HepG2 (cell line): ENCODE results near the gene TBC1D32. TPM values are rescaled to one million over a fixed set of nuclear protein-coding genes. Genes with fewer than 3 reads are reported as not detected.

Experiments
- ATAC-seq: fragments of 200-7000 bp; cut with Tn5 transposase; 3 replicates; pipeline ENCODE4 v1.9.1; 2020; ENCODE audit warnings: mild to moderate bottlenecking, moderate library complexity
- BruUV-seq: library from RNA; stranded (reverse); fragments of 400-500 nt; replicated peaks from 2 replicates; lab custom pipeline; 2021; lab: Mats Ljungman, UMichigan
- CTCF ChIA-PET: fragments of 300-600 bp; formaldehyde crosslinking; extraction: SDS; loops from one replicate; lab custom pipeline; 2021; ENCODE audit warnings: low total read pairs, inconsistent platforms, low intra/inter-chr PET ratio; lab: Yijun Ruan, JAX
- POLR2A ChIA-PET: fragments of 350-600 bp; sonication (Branson Sonifier 250); formaldehyde crosslinking; loops from one replicate; lab custom pipeline; 2020; ENCODE audit warnings: antibody characterized with exemption, inconsistent platforms; lab: Yijun Ruan, JAX
- DNase-seq: peaks from one replicate; pipeline ENCODE4 v3.0.0-alpha.2; 2015; ENCODE audit warnings: low spot score
- FAIRE-seq: peaks from 3 replicates; lab custom pipeline; 2011; peaks lifted over from hg19 to GRCh38; lab: Jason Lieb, UNC
- H2AFZ ChIP-seq: one replicate; pipeline ENCODE4 v1.6.1; 2011; ENCODE audit warnings: low read length, inconsistent platforms
- H3K27ac ChIP-seq: fragments of 300-600 bp; 3 replicates; pipeline ENCODE4 v1.8.0; 2011; ENCODE audit warnings: mixed run types, mild to moderate bottlenecking, mixed read lengths, low read length, inconsistent platforms; ENCODE audit not compliant: insufficient read depth; ENCODE audit errors: extremely low read length
- H3K27me3 ChIP-seq, 2 experiments: fragments of 200-600 bp in 1 of 2; 2 replicates in 1 of 2; 3 replicates in 1 of 2; pipeline versions ENCODE4 v1.6.0 to v1.8.0; 2011; ENCODE audit warnings: low read length in 2 of 2, mild to moderate bottlenecking in 2 of 2, moderate library complexity in 2 of 2, inconsistent platforms in 1 of 2; ENCODE audit not compliant: insufficient read depth in 2 of 2, control insufficient read depth in 1 of 2
- H3K36me3 ChIP-seq, 2 experiments: fragments of 200-600 bp in 1 of 2; replicated peaks in 1 of 2; 2 replicates in 1 of 2; 3 replicates in 1 of 2; pipeline versions ENCODE4 v1.5.1 to v1.8.0; 2011; ENCODE audit warnings: low read length in 2 of 2, inconsistent platforms in 1 of 2; ENCODE audit not compliant: insufficient read depth in 2 of 2, control insufficient read depth in 1 of 2
- H3K4me1 ChIP-seq: 2 replicates; pipeline ENCODE4 v1.5.1; 2012; ENCODE audit warnings: low read length, inconsistent platforms; ENCODE audit not compliant: insufficient read depth
- H3K4me2 ChIP-seq: 2 replicates; pipeline ENCODE4 v1.6.0; 2011; ENCODE audit warnings: low read depth, low read length, inconsistent platforms
- H3K4me3 ChIP-seq, 3 experiments: fragments of 200-600 bp in 1 of 3; sonication (generic), shearing (Covaris generic) in 1 of 3; replicated peaks in 1 of 3; 2 replicates each; pipeline ENCODE4 v1.5.1; 2011 to 2016; ENCODE audit warnings: low read length in 3 of 3, inconsistent platforms in 2 of 3, low read depth in 2 of 3, mild to moderate bottlenecking in 2 of 3, control low read depth in 1 of 3, mixed read lengths in 1 of 3; ENCODE audit not compliant: insufficient read depth in 1 of 3
- H3K79me2 ChIP-seq: one replicate; pipeline ENCODE4 v1.6.1; 2011; ENCODE audit warnings: low read length, inconsistent platforms; ENCODE audit not compliant: insufficient read depth
- H3K9ac ChIP-seq: 2 replicates; pipeline ENCODE4 v1.6.0; 2011; ENCODE audit warnings: mild to moderate bottlenecking, low read depth, low read length, inconsistent platforms; ENCODE audit not compliant: insufficient read depth
- H3K9me3 ChIP-seq: 2 replicates; pipeline ENCODE4 v1.5.1; 2012; ENCODE audit warnings: mild to moderate bottlenecking, low read length
- H4K20me1 ChIP-seq: 2 replicates; pipeline ENCODE4 v1.6.0; 2011; ENCODE audit warnings: inconsistent platforms, mild to moderate bottlenecking, low read length, moderate library complexity; ENCODE audit not compliant: insufficient read depth
- CBX1 ChIP-seq: IDR thresholded peaks from one replicate; pipeline ENCODE4 v1.6.1; 2016; ENCODE audit warnings: antibody characterized with exemption, low read depth
- CCAR2 ChIP-seq: fragments of 200-400 bp; formaldehyde crosslinking; optimal IDR thresholded peaks from 2 replicates; pipeline ENCODE3; 2018; ENCODE audit warnings: low read depth, mild to moderate bottlenecking, low read length, moderate library complexity
- KDM1A ChIP-seq: IDR thresholded peaks from 2 replicates; pipeline ENCODE4 v1.6.1; 2016; ENCODE audit warnings: missing compliant biosample characterization
- MEF2D ChIP-seq: sonication (generic); formaldehyde crosslinking; IDR thresholded peaks from 2 replicates; pipeline ENCODE4 v1.5.1; 2020; ENCODE audit warnings: mild to moderate bottlenecking, missing genetic modification reagents
- MLLT10 ChIP-seq: sonication (generic); formaldehyde crosslinking; IDR thresholded peaks from 2 replicates; pipeline ENCODE4 v1.4.0; 2020; ENCODE audit warnings: missing genetic modification reagents
- NFE2L2 ChIP-seq: fragments of 150-350 bp; IDR thresholded peaks from 2 replicates; pipeline ENCODE4 v1.6.1; 2014; ENCODE audit warnings: low read length
- NONO ChIP-seq, 2 experiments: fragments of 450-650 bp in 1 of 2; sonication (generic) in 1 of 2; formaldehyde crosslinking in 1 of 2; IDR thresholded peaks in 1 of 2; conservative IDR thresholded peaks in 1 of 2; 2 replicates each; pipeline versions ENCODE4 v1.6.1 to v1.8.0; 2017 to 2022; ENCODE audit warnings: mild to moderate bottlenecking in 1 of 2, missing genetic modification reagents in 1 of 2, moderate library complexity in 1 of 2
- NR1H2 ChIP-seq: sonication (generic); formaldehyde crosslinking; IDR thresholded peaks from 2 replicates; pipeline ENCODE4 v1.8.1; 2022; ENCODE audit warnings: low read depth, missing genetic modification reagents, borderline replicate concordance
- SAFB2 ChIP-seq: sonication (generic); formaldehyde crosslinking; IDR thresholded peaks from 2 replicates; pipeline ENCODE4 v1.5.1; 2020; ENCODE audit warnings: missing genetic modification reagents, low read depth, mild to moderate bottlenecking, borderline replicate concordance
- THRA ChIP-seq: sonication (generic); formaldehyde crosslinking; IDR thresholded peaks from 2 replicates; pipeline ENCODE4 v1.4.0; 2020; ENCODE audit warnings: missing genetic modification reagents, borderline replicate concordance
- ZBTB10 ChIP-seq: sonication (generic); formaldehyde crosslinking; IDR thresholded peaks from 2 replicates; pipeline ENCODE4 v1.4.0; 2020; ENCODE audit warnings: missing genetic modification reagents, borderline replicate concordance
- ZFP82 ChIP-seq: sonication (generic); formaldehyde crosslinking; IDR thresholded peaks from 2 replicates; pipeline ENCODE4 v1.5.1; 2020; ENCODE audit warnings: mild to moderate bottlenecking, missing genetic modification reagents, borderline replicate concordance
- ZNF33B ChIP-seq: sonication (generic); formaldehyde crosslinking; IDR thresholded peaks from 2 replicates; pipeline ENCODE4 v1.5.1; 2020; ENCODE audit warnings: mild to moderate bottlenecking, missing genetic modification reagents
- ZNF446 ChIP-seq: sonication (generic); formaldehyde crosslinking; IDR thresholded peaks from 2 replicates; pipeline ENCODE4 v1.5.0; 2020; ENCODE audit warnings: mild to moderate bottlenecking, missing genetic modification reagents
- ZNF484 ChIP-seq: sonication (generic); formaldehyde crosslinking; IDR thresholded peaks from 2 replicates; pipeline ENCODE4 v1.5.1; 2020; ENCODE audit warnings: mild to moderate bottlenecking, low read depth, missing genetic modification reagents, borderline replicate concordance
- ZNF501 ChIP-seq: sonication (generic); formaldehyde crosslinking; IDR thresholded peaks from 2 replicates; pipeline ENCODE4 v1.5.1; 2020; ENCODE audit warnings: mild to moderate bottlenecking, moderate library complexity, missing genetic modification reagents
- ZNF512B ChIP-seq: sonication (generic); formaldehyde crosslinking; IDR thresholded peaks from 2 replicates; pipeline ENCODE4 v1.5.1; 2020; ENCODE audit warnings: missing genetic modification reagents, mild to moderate bottlenecking, borderline replicate concordance
- whole genome bisulfite sequencing: methylation state at CpG from one replicate; pipeline ENCODE4 v1.1.6; 2017; ENCODE audit warnings: low lambda C conversion rate; 5-methylcytosine and 5-hydroxymethylcytosine counted together
- in situ Hi-C: cut with HindIII; loops from 2 replicates; pipeline ENCODE4 v1.10.0; 2017; ENCODE audit warnings: low pct_unique_long_range_greater_than_20kb; ENCODE audit not compliant: extremely low pct_ligation_motif_present
- intact Hi-C: fragments of 100-400 bp; cut with micrococcal nuclease; formaldehyde crosslinking; loops from one replicate; pipeline ENCODE4 v1.10.0; 2022; ENCODE audit not compliant: unreplicated experiment
- polyA plus RNA-seq, 8 experiments: library from polyadenylated mRNA; depleted of rRNA in 3 of 8; stranded (reverse) in 7 of 8; unstranded in 1 of 8; fragments of >200 nt; fragmentation: Illumina TruSeq in 4 of 8; extraction: Trizol in 4 of 8; gene quantifications; 2 replicates each; pipeline versions ENCODE4 v1.2.1 to v1.2.3, GENCODE V29; 2011 to 2016; ENCODE audit warnings: low read depth in 4 of 8, missing spikeins in 1 of 8, mixed read lengths in 1 of 8; ENCODE audit not compliant: insufficient read depth in 1 of 8
- total RNA-seq, 5 experiments: library from RNA; depleted of rRNA; stranded (reverse); fragments of >200 nt; fragmentation: Illumina TruSeq; extraction: Trizol; gene quantifications; 2 replicates each; pipeline ENCODE4 v1.2.3, GENCODE V29; 2016; ENCODE audit warnings: low read depth in 1 of 5

Gene TBC1D32
- total and polyA plus RNA-seq, 2 of the 13 experiments (the other 11 are each of a cell fraction or from before 2014, with no cell fraction given), result 2.0 to 4.8 TPM

- TF ChIP-seq ZNF484 (CRISPR knock-in tag) (peak; percentile 96), ZFP82 (no peak), NONO (IDR thresholded peaks at IDR 0.05) (no peak), NONO (CRISPR knock-in tag; conservative IDR thresholded peaks at IDR 0.05) (no peak), NR1H2 (CRISPR knock-in tag) (no peak), ZNF512B (CRISPR knock-in tag) (0 out of 2 replicates have a peak, but pooled peaks have one; percentile 70), ZNF501 (CRISPR knock-in tag) (peak; percentile 51; the same call in 1 of the 2 replicates)
These were observed 5.5 kb upstream of the TBC1D32 start (continued) for GRCh38 chr6:121339639-121340226.

GRCh38 chr6:121338956-121339355, 4.7 kb upstream of the TBC1D32 start:
- H2AFZ ChIP-seq, result no peak overlapping the region
- FAIRE-seq (no peak), ATAC-seq (no peak), DNase-seq (no peak)
- no peaks in the 10 kb centered on the region for H3K79me2 ChIP-seq
- intact Hi-C loops, result no loop called here
- ChIA-PET CTCF (no interaction called here), POLR2A (no interaction called here)
- H4K20me1 ChIP-seq, result no peaks in the 10 kb centered on the region
- no TSS peak for BruUV-seq
- in situ Hi-C loops, result no loop called here
- peaks cover 13% of the 10 kb centered on the region; the same call in 1 of the 2 replicates for H3K4me1 ChIP-seq
- H3K27me3 ChIP-seq, result peaks cover 2 to 10% of the 10 kb centered on the region in 2 experiments; a peak in 2 of 5 replicates
- no peak overlapping the region for H3K4me3 ChIP-seq
- H3K9ac ChIP-seq, result no peak overlapping the region
- TF ChIP-seq MEF2D (CRISPR knock-in tag), result no peak
- TF ChIP-seq THRA (CRISPR knock-in tag), result no peak
- TF ChIP-seq ZBTB10 (CRISPR knock-in tag), result no peak
- no peak for TF ChIP-seq MLLT10
- no peak for TF ChIP-seq NFE2L2
- no peak for TF ChIP-seq KDM1A
- no peak for TF ChIP-seq CBX1
- TF ChIP-seq SAFB2 (CRISPR knock-in tag), result no peak
- no peak for TF ChIP-seq ZNF446 (CRISPR knock-in tag)
- no peak for TF ChIP-seq CCAR2
- TF ChIP-seq ZNF33B (CRISPR knock-in tag), result no peak
- no peaks in the 10 kb centered on the region for H3K9me3 ChIP-seq
- 2% methylated on average over 2 of the region's 2 CpGs for WGBS
- H3K27ac ChIP-seq, result no peak overlapping the region
- H3K36me3 ChIP-seq, result no peaks in the 10 kb centered on the region
- no peak overlapping the region for H3K4me2 ChIP-seq
